HCT116 (cell line): Measurements from ENCODE around the gene GRIK4. TPM values are rescaled to one million over a fixed set of nuclear protein-coding genes. Genes with fewer than 3 reads are reported as not detected.

Source experiments
- ATAC-seq: fragments of 200-7000 bp; cut with Tn5 transposase; 2 replicates; pipeline ENCODE4 v1.9.1; 2020; ENCODE audit warnings: mild to moderate bottlenecking, moderate library complexity
- BruUV-seq: library from RNA; stranded (reverse); fragments of 400-500 nt; replicated peaks from 2 replicates; lab custom pipeline; 2021; lab: Mats Ljungman, UMichigan
- CTCF ChIA-PET: fragments of 300-600 bp; sonication (Branson Sonifier 250); formaldehyde crosslinking; loops from one replicate; lab custom pipeline; 2021; ENCODE audit warnings: antibody characterized with exemption; lab: Charles Lee
- POLR2A ChIA-PET: fragments of 300-600, 350-600 bp; sonication (Branson Sonifier 250); formaldehyde crosslinking; loops from one replicate; lab custom pipeline; 2021; ENCODE audit warnings: antibody characterized with exemption; lab: Charles Lee
- RAD21 ChIA-PET, 2 experiments: fragments of 300-600 bp; sonication (Branson Sonifier 250); formaldehyde crosslinking; loops; one replicate each; lab custom pipeline; 2023; ENCODE audit warnings: low total read pairs in 2 of 2; ENCODE audit not compliant: uncharacterized antibody in 2 of 2, unreplicated experiment in 2 of 2, low non-redundant PET in 1 of 2; lab: Charles Lee
- DNase-seq: peaks from one replicate; pipeline ENCODE4 v3.0.0-alpha.2; 2010; ENCODE audit warnings: low read depth, low spot score
- H2AFZ ChIP-seq: fragments of 200-600 bp; shearing (Covaris generic), sonication (generic); 2 replicates; pipeline ENCODE4 v1.6.1; 2017; ENCODE audit warnings: low read depth, mixed run types, mixed read lengths, antibody characterized with exemption, low read length; ENCODE audit not compliant: poor library complexity, severe bottlenecking
- H3K27ac ChIP-seq: 2 replicates; pipeline ENCODE4 v1.5.1; 2012; ENCODE audit warnings: low read depth, low read length
- H3K27me3 ChIP-seq: fragments of 200-600 bp; sonication (generic); 2 replicates; pipeline ENCODE4 v1.6.1; 2016; ENCODE audit warnings: mixed run types, low read length, mixed read lengths; ENCODE audit not compliant: insufficient read depth
- H3K36me3 ChIP-seq, 2 experiments: fragments of 200-500 bp in 1 of 2; fragments of 200-600 bp in 1 of 2; sonication (Bioruptor generic) in 1 of 2; sonication (generic) in 1 of 2; 2 replicates each; pipeline versions ENCODE4 v1.5.1 to v1.6.1; 2014 to 2016; ENCODE audit warnings: low read length in 2 of 2, inconsistent platforms in 1 of 2, mixed read lengths in 1 of 2, mixed run types in 1 of 2; ENCODE audit not compliant: insufficient read depth in 2 of 2, control insufficient read depth in 1 of 2
- H3K4me1 ChIP-seq, 2 experiments: fragments of 200-600 bp in 1 of 2; sonication (generic) in 1 of 2; 2 replicates each; pipeline versions ENCODE4 v1.5.1 to v1.6.1; 2012 to 2017; ENCODE audit warnings: low read length in 2 of 2, inconsistent platforms in 1 of 2, mild to moderate bottlenecking in 1 of 2, mixed read lengths in 1 of 2, mixed run types in 1 of 2, moderate library complexity in 1 of 2; ENCODE audit not compliant: insufficient read depth in 2 of 2, control insufficient read depth in 1 of 2
- H3K4me2 ChIP-seq: fragments of 200-600 bp; sonication (generic); 2 replicates; pipeline ENCODE4 v1.6.1; 2017; ENCODE audit warnings: mixed run types, low read length, mixed read lengths
- H3K4me3 ChIP-seq, 2 experiments: fragments of 200-600 bp in 1 of 2; sonication (generic) in 1 of 2; replicated peaks in 1 of 2; 2 replicates each; pipeline ENCODE4 v1.5.1; 2011 to 2016; ENCODE audit warnings: low read length in 2 of 2, control low read depth in 1 of 2, low read depth in 1 of 2, mild to moderate bottlenecking in 1 of 2, mixed read lengths in 1 of 2, mixed run types in 1 of 2
- H3K79me2 ChIP-seq: fragments of 200-600 bp; sonication (generic); 2 replicates; pipeline ENCODE4 v1.6.1; 2017; ENCODE audit warnings: mild to moderate bottlenecking, mixed run types, low read length, moderate library complexity, mixed read lengths; ENCODE audit not compliant: insufficient read depth
- H3K9ac ChIP-seq: fragments of 200-600 bp; sonication (generic); 2 replicates; pipeline ENCODE4 v1.6.1; 2016; ENCODE audit warnings: low read length, mixed read lengths
- H3K9me2 ChIP-seq: fragments of 200-600 bp; sonication (generic), shearing (Covaris generic); 2 replicates; pipeline ENCODE4 v1.6.1; 2017; ENCODE audit warnings: mixed run types, mild to moderate bottlenecking, moderate library complexity; ENCODE audit not compliant: insufficient read depth
- H3K9me3 ChIP-seq, 2 experiments: fragments of 200-500 bp in 1 of 2; fragments of 200-600 bp in 1 of 2; sonication (Bioruptor generic) in 1 of 2; sonication (generic) in 1 of 2; 2 replicates each; pipeline ENCODE4 v1.6.1; 2014 to 2017; ENCODE audit warnings: low read length in 2 of 2, mixed read lengths in 2 of 2, inconsistent platforms in 1 of 2, low read depth in 1 of 2, mild to moderate bottlenecking in 1 of 2, mixed run types in 1 of 2, moderate library complexity in 1 of 2; ENCODE audit not compliant: control insufficient read depth in 1 of 2, insufficient read depth in 1 of 2
- H4K20me1 ChIP-seq: fragments of 200-600 bp; sonication (generic), shearing (Covaris generic); 2 replicates; pipeline ENCODE4 v1.6.1; 2017; ENCODE audit warnings: mixed run types, mild to moderate bottlenecking, moderate library complexity; ENCODE audit not compliant: insufficient read depth
- CTCF ChIP-seq, 3 experiments: fragments of 200-600 bp in 1 of 3; sonication (generic) in 1 of 3; IDR thresholded peaks in 2 of 3; conservative IDR thresholded peaks in 1 of 3; 2 replicates each; pipeline ENCODE4 v1.5.1; 2012 to 2017; ENCODE audit warnings: low read depth in 2 of 3, low read length in 2 of 3, antibody characterized with exemption in 1 of 3, borderline replicate concordance in 1 of 3, control low read depth in 1 of 3, mild to moderate bottlenecking in 1 of 3, mixed read lengths in 1 of 3, mixed run types in 1 of 3, moderate library complexity in 1 of 3; ENCODE audit not compliant: insufficient read depth in 1 of 3
- JUND ChIP-seq: IDR thresholded peaks from 2 replicates; pipeline ENCODE4 v1.6.1; 2012
- REST ChIP-seq: IDR thresholded peaks from 2 replicates; pipeline ENCODE4 v1.6.1; 2012; ENCODE audit warnings: low read depth
- SRF ChIP-seq: IDR thresholded peaks from 2 replicates; pipeline ENCODE4 v1.6.1; 2012; ENCODE audit warnings: low read depth
- YY1 ChIP-seq: IDR thresholded peaks from 2 replicates; pipeline ENCODE4 v1.6.1; 2011; ENCODE audit warnings: low read length, low read depth, moderate library complexity, mild to moderate bottlenecking; ENCODE audit not compliant: insufficient replicate concordance; ENCODE audit errors: extremely low read depth
- intact Hi-C: fragments of 100-400 bp; cut with micrococcal nuclease; formaldehyde crosslinking; loops from 2 replicates; pipeline ENCODE4 v1.10.0; 2022
- total RNA-seq: library from RNA; stranded (reverse); gene quantifications from one replicate; pipeline ENCODE4 v1.2.1, GENCODE V29; 2021; ENCODE audit not compliant: unreplicated experiment

GRIK4 gene
- total RNA-seq, 1 experiment from 2014 or later, result 0.52 TPM

GRCh38 chr11:120780239-120780638 lies 268.7 kb downstream of the GRIK4 start:
- H3K9me3 ChIP-seq, result no peaks in the 10 kb centered on the region
- H4K20me1 ChIP-seq, result no peaks in the 10 kb centered on the region
- H3K27me3 ChIP-seq, result peaks cover 28% of the 10 kb centered on the region; the same call in 1 of the 2 replicates
- DNase-seq (no peak), ATAC-seq (no peak)
- no peaks in the 10 kb centered on the region for H3K79me2 ChIP-seq
- BruUV-seq, result no TSS peak
- no peak overlapping the region for H3K4me3 ChIP-seq
- TF ChIP-seq CTCF (IDR thresholded peaks at IDR 0.05 in 2 of 3, conservative IDR thresholded peaks at IDR 0.05 in 1 of 3; ENCODE audit: borderline replicate concordance in 1 of 3, insufficient read depth in 1 of 3, low read depth in 2 of 3, low read length in 2 of 3) (no peak), SRF (no peak), JUND (no peak), YY1 (no peak), REST (no peak)
- TF ChIP-seq, all 23 proteins: peak for 0
- Histone ChIP-seq H3K36me3 (no peaks in the 10 kb centered on the region), H3K9ac (no peak overlapping the region), H2AFZ (no peak overlapping the region), H3K4me1 (no peaks in the 10 kb centered on the region), H3K9me2 (no peaks in the 10 kb centered on the region), H3K27ac (no peak overlapping the region), H3K4me2 (no peak overlapping the region)
- ChIA-PET RAD21 (no interaction called here), CTCF (no interaction called here), POLR2A (no interaction called here)
- intact Hi-C loops, result no loop called here
